HFF-Myc (cell line): ENCODE data around the gene PRKG1.

ENCODE experiments used
- DNase-seq: peaks from one replicate; pipeline ENCODE4 v3.0.0-alpha.2; 2011; ENCODE audit warnings: low read depth; ENCODE audit errors: extremely low read depth
- H3K4me3 ChIP-seq: replicated peaks from 2 replicates; pipeline ENCODE4 v1.5.1; 2011; ENCODE audit warnings: low read depth, mild to moderate bottlenecking, control low read depth, low read length
- TF ChIP-seq, protein P1 (sequence below): IDR thresholded peaks from 2 replicates; pipeline ENCODE4 v1.5.1; 2012; ENCODE audit warnings: mild to moderate bottlenecking, low read depth, low read length, control low read depth; ENCODE audit errors: missing control alignments

Gene PRKG1

DNA sequence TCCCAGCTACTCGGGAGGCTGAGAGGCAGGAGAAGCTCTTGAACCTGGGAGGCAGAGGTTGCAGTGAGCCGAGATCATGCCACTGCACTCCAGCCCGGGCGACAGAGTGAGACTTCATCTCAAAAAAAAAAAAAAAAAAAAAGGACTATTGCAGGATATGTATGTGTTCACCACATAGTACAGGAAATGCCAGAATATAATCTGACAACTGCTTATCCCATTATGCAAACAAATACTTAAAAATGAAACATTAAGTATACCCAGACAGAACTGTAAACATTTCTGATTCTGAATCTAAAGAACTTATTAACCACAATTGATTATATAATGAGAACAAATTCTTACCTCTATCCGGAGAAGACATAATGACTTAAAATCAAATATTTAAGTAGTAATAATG is 1258.5 kb downstream of the PRKG1 start:
- TF ChIP-seq, protein P1, sequence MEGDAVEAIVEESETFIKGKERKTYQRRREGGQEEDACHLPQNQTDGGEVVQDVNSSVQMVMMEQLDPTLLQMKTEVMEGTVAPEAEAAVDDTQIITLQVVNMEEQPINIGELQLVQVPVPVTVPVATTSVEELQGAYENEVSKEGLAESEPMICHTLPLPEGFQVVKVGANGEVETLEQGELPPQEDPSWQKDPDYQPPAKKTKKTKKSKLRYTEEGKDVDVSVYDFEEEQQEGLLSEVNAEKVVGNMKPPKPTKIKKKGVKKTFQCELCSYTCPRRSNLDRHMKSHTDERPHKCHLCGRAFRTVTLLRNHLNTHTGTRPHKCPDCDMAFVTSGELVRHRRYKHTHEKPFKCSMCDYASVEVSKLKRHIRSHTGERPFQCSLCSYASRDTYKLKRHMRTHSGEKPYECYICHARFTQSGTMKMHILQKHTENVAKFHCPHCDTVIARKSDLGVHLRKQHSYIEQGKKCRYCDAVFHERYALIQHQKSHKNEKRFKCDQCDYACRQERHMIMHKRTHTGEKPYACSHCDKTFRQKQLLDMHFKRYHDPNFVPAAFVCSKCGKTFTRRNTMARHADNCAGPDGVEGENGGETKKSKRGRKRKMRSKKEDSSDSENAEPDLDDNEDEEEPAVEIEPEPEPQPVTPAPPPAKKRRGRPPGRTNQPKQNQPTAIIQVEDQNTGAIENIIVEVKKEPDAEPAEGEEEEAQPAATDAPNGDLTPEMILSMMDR = no peak
- no peak overlapping the region for H3K4me3 ChIP-seq
- no peak for DNase-seq

DNA sequence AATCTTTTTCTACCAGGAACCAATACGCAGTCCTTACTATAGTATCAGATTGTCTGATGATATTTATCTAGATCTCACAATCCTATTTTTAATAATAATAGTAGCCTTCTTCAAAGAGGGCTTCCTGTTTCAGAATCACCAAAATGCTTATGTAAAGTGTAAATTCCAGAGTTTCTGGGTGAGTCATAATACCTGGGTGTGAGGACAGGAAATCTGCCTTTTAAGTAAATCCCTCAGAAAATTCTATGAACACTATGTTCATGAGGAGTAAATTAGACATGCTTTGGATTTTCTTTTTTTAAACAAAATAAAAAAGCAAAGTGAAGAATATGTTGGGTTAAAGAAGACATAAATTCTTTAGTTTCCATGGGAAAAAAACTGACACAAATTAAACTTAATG is 1260.3 kb downstream of the PRKG1 start:
- H3K4me3 ChIP-seq = no peak overlapping the region
- TF ChIP-seq, protein P1 = no peak
- no peak for DNase-seq

DNA sequence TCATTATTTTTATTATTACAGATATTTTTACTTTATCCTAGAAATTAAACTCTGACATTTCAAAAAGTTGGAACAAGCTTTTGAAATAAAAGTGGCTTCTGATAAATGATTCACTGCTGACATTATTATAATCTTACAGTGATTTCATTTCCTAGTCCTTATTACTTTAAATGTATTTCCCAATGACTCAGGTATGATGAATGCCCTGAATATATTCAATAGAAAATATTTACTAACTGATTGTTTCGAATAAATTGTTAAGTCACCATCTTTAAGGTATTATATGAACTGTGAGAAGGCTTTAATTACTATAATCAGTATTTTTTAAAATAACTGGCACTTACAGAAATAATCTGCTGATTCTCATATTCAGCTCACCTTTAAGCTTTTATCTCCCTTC is 1261.4 kb downstream of the PRKG1 start:
- TF ChIP-seq, protein P1 = no peak
- DNase-seq = no peak
- no peak overlapping the region for H3K4me3 ChIP-seq

DNA sequence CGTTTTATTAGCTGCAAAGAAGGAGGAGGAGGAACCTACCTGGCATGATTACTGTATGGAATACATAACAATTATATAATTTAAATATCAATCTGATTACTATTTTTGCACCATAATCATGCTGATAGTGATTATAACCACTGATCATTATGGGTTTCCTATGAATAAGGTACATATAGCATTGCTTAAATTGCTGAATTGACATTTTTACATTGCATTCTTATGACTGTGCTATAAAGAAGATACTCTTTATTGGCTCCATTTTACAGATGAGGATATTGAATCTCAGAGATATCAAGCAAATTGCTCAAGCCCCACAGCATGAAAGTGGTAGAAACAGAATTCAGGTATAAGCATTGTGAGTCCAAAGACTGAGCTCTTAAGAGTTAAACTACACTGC is 1262.9 kb downstream of the PRKG1 start:
- DNase-seq = no peak
- no peak overlapping the region for H3K4me3 ChIP-seq
- TF ChIP-seq, protein P1 = no peak

DNA sequence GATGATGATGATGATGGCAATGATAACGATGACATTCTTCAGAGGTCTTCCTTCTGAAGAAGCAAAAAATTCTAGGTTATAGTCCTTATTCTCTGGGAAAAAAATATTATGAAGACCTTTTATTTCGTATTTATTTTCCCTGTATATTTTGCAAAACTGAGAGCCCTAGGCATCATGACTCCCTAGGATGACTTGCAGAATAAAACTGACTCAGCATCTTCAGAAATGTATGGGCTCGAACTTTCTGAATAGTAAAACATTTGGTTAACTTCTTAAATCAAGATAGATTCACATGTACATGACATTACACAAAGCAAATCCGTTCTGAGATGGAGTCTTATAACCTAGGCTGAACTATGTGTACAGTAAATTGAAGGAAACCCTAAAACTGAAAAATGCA is 1269.2 kb downstream of the PRKG1 start:
- TF ChIP-seq, protein P1 = no peak
- no peak for DNase-seq
- H3K4me3 ChIP-seq = no peak overlapping the region

DNA sequence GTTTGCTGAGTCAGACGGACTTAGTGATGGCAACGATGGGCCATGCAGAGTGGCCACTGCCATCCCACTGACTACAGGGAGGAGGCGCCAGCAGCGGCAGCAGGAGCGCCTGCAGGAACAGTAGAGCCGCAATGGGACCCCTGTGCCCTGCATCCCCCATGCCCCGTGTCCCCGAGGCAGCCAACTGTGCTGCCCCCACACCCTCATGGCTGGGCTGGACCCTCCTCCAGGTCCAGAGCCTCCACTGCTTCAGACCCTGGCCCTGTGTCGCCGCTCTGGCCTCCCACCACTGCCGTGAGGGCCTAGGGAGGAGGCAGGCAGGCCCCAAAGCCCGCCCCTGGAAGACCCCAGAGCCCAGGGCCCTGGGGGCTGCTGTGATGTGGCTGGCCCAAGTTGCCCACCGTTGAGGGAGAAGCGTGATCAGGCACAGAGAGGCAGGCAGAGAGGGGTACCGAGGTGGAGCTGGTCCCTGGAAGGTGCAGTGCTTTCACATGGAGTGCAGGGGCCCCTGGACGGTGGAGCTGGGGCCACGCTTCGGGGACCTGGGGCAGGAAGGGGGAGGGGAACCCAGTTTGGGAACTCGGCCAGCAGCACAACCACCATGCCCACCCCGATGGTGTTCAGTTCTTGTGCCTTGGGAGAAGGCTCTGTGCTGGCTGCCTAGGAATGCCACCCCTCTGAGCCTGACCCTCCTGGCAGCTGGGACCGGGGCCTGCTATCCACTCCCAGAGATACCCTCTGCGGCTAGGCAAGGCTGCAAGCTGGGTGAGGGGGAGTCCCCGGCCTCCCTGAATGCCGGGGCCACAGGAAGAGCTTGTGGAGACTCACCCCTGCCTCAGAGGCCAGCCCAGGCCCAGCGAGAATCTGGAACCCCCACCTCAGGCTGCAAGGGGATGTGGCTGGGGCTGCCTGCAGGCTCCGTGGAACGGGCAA is 1272.4 kb downstream of the PRKG1 start:
- no peak for DNase-seq
- TF ChIP-seq, protein P1 = no peak
- H3K4me3 ChIP-seq = no peak overlapping the region

DNA sequence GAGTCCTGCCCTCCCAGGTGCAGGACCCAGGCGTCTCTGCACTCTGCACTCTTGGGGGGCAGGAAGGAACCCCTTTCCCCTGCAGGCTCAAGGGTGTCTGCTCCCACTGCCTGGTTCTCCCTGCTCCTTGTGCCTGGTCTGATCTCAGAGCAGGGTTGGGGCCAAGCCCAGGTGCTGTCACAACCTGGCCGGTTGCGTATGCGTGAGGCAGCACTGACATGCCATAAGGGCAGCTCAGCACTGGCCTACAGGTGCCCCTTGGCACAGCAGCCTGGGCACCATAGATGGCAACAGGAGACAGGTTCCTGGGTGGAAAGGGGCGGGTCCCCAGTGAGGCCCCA is 1273.0 kb downstream of the PRKG1 start:
- DNase-seq = no peak
- TF ChIP-seq, protein P1 = no peak
- H3K4me3 ChIP-seq = no peak overlapping the region
